ENCODE results near the gene ZNF319.

Gene ZNF319

GRCh38 chr16:58037365-58038057, 37.0 kb upstream of the ZNF319 start:
- DNase-seq (ENCODE audit: low spot score), result no peak

- DNase-seq (ENCODE audit: low spot score), result no peak
Observed at GRCh38 chr16:58036943-58037342, 36.5 kb upstream of the ZNF319 start.

GRCh38 chr16:58035356-58036170, 35.1 kb upstream of the ZNF319 start:
- DNase-seq (ENCODE audit: low spot score), result no peak

GRCh38 chr16:58034774-58035173, 34.3 kb upstream of the ZNF319 start:
- no peak for DNase-seq (ENCODE audit: low spot score)

GRCh38 chr16:58034128-58034685, 33.7 kb upstream of the ZNF319 start:
- no peak for DNase-seq (ENCODE audit: low spot score)

- DNase-seq (ENCODE audit: low spot score), result peak; percentile 72
Observed at GRCh38 chr16:58032710-58033293, 32.3 kb upstream of the ZNF319 start.

GRCh38 chr16:58031016-58031800, 30.7 kb upstream of the ZNF319 start:
- DNase-seq (ENCODE audit: low spot score), result no peak

- DNase-seq (ENCODE audit: low spot score), result no peak
Observed at GRCh38 chr16:58030136-58030840, 29.8 kb upstream of the ZNF319 start.

GRCh38 chr16:58029410-58029809, 28.9 kb upstream of the ZNF319 start:
- DNase-seq (ENCODE audit: low spot score), result no peak

- DNase-seq (ENCODE audit: low spot score), result no peak
Observed at GRCh38 chr16:58028541-58029070, 28.1 kb upstream of the ZNF319 start.

GRCh38 chr16:58027916-58028455, 27.5 kb upstream of the ZNF319 start:
- DNase-seq (ENCODE audit: low spot score), result no peak

- peak; percentile 78 for DNase-seq (ENCODE audit: low spot score)
Observed at GRCh38 chr16:58027161-58027915, 26.9 kb upstream of the ZNF319 start.

- DNase-seq (ENCODE audit: low spot score), result no peak
Observed at GRCh38 chr16:58026705-58027160, 26.3 kb upstream of the ZNF319 start.

- DNase-seq (ENCODE audit: low spot score), result no peak
Observed at GRCh38 chr16:58026139-58026704, 25.8 kb upstream of the ZNF319 start.

- DNase-seq (ENCODE audit: low spot score), result peak; percentile 72
Observed at GRCh38 chr16:58025351-58026138, 25.1 kb upstream of the ZNF319 start, which contains the start of gene MMP15. MMP15 (plus strand) TSS chr16:58025754; CDS start chr16:58026351, 597 bp downstream.

GRCh38 chr16:58024486-58025350, 24.2 kb upstream of the ZNF319 start:
- DNase-seq (ENCODE audit: low spot score), result peak; percentile 89

GRCh38 chr16:58022601-58023371, 22.3 kb upstream of the ZNF319 start:
- DNase-seq (ENCODE audit: low spot score), result no peak

All from HuH-7.5 (cell line).